HG03064 (cell line): Measurements from ENCODE around the gene FAM170B.

ENCODE experiments used
- ATAC-seq: cut with Tn5 transposase; IDR thresholded peaks from one replicate; pipeline ENCODE4 v1.9.1; 2021; ENCODE audit warnings: low read depth; ENCODE audit not compliant: unreplicated experiment

FAM170B gene

DNA sequence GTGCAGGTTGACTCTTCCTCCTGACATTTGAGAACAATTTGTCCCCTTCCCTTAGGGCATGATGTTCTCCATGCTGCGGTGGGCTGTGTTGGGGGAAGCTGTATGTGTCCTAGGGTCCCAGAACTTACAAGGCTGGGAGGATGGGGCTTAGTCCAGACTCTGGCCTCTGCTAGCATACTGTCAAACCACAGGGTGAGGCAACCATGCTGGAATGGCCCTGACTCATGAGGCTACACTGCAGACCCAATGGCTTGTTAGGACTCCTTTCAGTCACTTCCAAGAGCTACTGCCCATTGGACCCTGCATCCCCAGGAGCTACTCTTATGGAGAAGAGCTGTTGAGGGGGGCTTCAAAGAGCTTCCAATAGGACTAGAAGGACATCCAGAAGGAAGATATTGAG lies 20.1 kb upstream of the FAM170B start:
- ATAC-seq = no peak

DNA sequence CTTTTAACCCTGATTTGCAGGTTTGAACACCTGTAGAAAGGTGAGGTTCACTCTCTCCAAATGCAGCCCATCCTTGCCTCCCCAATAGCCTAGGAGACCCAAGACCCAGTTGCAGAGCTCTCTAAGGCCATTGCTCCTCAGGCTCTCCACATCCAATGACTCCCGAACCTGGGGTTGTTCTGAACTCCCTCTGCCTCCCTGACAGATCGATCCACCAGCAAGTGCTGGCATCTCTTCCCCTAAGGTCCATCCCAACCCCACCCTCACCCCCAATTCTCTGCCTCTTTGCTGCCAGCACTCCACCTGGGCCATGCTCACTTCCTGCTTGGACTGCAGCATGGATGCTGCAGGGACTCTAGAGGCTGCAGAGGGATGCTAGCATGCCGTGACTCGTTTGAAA lies 19.3 kb upstream of the FAM170B start:
- ATAC-seq = no peak

DNA sequence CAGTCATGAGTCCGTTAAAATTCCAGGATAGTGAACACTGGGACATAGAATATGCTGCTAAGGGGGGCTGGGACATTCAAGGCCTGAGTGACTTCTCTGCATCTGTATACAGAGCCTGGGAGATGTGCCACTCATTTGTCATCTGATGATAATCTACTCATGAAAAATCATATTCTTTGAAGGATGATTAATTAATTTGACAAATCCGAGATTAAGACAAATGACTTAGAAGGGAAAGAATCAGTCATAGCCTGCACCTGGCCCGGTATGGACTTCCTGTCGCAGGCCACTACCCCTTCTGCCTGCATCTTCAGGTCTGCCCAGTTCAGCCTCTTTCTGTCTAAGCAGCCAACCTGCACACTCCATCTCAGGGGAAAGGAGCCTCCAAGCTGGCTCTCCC lies 18.8 kb upstream of the FAM170B start:
- no peak for ATAC-seq

DNA sequence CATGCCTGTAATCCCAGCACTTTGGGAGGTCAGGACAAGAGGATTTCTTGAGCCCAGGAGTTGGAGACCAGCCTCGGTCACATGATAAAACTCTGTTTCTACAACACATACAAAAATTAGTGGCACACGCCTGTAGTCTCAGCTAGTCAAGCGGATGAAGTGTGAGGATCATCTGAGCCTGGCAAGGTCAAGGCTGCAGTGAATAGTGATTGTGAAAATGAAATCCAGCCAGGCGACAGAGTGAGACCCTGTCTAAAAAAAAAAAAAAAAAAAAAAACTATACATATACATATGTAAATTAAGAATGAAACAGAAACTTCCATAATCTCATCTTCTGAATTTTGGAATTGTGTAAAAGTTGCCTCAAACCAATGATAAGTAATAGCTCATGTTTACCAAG lies 18.2 kb upstream of the FAM170B start:
- ATAC-seq = no peak

DNA sequence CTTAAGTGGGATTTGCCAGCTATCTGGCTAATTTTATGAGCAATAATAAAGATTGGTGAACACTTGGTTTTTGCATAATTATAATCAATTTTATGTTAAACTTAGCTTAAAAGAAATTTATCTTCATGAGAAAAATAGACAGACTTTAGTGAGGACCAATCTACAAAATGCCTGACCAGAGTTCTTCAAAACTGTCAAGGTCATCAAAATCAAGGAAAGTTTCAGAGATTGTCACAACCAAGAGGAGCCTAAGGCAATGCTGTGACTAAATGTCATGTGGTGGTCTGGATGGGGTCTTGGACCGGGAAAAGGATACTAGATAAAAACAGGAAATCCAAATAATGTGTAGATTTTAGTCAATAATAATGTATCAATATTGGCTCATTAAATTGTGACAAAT lies 17.7 kb upstream of the FAM170B start:
- ATAC-seq = no peak

DNA sequence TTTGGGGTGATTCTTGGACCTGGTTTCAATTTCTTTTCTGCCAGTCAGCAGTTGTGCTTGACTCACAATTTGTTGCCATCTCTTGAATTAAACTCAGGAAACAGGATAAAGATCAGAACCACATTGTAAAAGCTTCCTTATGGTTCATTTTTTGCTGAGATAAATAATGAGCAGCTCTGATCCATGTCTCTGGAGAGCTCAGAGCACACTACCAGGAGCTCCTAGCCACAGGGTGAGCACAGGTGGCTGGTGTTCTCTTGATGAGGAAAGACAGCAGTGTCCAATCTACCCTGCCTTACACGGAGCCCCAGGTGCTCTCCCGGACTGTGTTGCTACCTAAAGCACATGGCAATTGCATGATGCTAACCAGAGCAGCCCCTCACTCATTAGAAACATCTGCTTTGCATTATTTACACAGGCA lies 17.2 kb upstream of the FAM170B start:
- ATAC-seq = no peak

DNA sequence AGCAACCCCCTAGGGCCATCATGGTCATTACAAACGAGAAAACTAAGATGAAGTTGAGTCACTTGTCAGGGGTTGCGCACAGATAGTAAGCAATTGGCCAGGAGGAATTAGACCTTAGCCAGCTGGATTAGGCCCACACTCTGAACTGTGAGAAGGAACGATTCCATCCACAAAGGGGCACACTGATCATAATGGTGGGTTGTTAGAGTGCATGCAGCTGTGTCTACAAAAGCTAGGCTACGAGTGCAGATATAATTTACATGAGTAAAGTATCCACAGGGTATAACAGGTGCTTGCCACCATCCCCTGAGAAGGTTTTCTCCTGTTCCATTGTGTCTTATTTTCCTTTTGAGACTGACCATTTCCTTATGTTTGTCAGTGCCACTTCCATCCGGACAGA lies 16.6 kb upstream of the FAM170B start:
- no peak for ATAC-seq

DNA sequence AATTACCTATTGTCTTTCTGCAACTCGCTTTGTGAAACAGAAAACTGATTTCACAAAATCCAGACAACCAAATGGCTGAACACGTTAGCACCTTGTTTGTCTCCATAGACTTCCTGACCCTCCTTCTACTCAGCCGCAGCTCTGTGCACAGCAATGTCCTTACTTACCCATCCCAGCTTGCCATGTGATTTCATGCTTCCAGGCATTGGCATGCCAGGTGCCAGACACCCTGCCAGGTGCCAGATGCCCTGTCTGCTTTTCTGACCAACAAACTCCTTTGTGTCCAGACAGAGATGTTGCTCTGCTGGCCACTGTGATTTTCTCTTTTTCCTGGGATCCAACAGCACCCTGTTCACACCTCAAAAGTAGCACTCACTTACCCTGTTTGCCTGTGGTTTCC lies 16.1 kb upstream of the FAM170B start:
- no peak for ATAC-seq

DNA sequence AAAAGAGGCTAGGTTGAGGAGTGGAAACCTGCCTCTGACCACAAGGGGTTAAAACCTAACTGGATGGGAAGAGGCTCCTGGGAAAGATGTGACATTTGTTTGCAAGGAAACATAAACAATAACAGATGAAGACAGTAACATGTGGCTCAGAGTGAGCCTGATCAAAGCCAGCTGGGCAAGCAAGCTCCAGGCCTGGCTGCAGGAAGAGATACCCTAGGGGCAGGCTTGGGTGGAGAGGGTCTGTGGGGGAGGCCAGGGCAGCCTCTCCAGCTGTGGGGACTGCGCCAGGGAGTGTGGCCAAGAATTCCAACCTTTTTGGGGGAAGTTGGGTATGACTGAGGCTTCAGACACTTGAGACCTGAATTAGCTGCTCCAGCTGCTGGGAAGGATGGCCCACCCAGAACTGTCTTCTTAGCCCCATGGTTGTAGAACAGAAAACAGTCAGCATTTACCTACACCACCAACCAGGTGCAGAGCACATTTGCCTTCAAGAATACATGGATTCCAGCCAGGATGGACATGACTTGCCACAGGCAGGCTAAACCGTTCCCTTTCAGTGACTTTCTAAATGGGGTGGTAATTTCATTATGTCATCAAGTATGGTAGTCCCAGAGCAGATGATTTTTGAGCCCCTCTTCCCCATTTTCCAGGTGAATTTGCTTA lies 10.4 kb upstream of the FAM170B start:
- ATAC-seq = no peak

DNA sequence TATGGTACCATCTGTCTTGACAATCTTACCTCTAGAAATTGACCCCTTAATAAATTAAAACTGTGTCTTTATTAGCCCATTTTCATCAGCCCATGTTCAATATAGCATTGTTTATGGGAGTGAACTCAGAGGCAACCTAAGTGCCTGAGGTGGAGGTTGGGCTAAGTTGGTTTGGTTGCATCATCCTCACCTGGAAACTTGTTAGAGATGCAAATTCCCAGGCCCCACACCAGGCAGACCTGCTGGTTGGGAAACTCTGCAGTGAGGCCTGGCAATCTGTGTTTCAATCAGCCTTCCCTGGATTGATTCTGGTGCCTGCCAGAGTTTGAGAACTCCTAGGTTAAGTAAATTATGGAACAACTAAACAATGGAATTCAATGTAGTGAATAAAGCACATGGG lies 9.4 kb upstream of the FAM170B start:
- no peak for ATAC-seq

DNA sequence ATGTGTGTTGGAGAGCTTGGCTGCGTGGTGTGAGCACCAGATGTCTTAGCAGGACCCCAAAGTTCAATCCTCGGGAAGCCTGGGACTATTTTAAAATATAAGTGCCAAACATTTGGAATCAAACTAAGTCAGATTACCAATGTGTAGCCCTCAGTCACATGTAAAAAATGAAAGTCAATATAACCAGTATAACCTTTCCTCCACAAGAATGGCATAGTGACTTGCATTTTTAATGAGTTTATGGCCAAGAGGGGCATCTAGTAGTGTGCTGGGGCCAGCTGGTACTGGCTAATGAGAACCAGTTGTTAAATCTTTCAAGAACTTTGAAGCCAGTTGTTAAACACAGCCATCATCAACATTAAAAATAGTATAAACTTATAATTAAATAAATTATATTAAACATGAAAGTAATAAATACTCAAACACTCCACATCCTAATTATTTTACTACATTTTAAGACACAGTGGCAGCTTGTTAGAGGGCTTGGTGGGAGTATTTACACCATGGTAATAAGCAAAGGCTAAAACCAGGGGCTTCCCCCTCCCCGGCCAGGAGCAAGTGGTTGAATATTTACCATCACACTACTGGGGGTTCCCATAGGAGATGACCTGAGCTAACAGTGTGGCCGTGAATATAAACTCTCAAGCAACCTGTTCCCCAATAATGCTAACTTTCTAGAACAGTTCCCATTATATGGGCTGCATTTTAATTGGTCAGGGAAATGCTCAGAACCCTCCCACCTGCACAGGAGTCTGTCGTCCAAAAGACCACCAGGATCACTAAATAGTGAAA lies 7.9 kb upstream of the FAM170B start:
- peak; percentile 84 for ATAC-seq

DNA sequence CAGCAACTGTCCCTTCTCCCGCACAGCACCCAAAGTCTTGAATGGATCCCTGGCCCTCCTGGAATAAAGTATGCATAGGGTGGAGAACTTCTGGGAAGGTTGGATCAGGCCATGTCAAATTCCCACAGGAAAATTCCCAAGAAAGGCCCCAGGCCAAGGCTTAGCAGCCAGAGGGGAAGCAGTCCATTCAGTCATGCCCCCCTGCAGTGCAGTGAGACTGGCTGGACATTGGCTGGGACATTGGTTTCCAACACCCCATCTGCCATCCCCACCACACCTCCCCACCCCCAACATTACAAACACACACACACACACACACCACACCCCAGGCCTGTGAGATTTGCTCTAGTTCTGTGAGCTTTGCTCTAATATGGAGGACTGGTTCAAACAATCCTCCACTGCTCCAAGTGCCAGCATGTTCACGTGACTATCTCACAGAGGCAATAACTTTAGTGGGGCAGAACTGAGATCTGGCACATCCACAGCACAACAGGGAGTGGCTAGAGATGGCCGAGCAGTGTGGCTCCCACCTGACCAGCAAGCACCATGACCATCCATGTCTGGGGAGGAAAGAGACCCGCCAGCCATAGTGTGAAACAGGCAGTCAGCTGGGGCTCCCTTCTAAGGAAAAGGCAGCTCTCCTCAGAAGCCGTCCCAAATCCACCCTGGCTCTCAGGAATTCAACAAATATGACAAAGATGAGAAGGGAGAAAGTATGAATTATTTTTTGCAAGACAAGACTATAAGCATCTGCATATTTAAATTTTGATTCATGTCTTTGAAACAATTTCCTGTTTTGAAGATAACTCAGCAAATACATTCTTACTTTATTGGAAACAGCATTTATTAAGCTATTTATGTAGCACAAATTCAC lies 6.7 kb upstream of the FAM170B start:
- no peak for ATAC-seq

DNA sequence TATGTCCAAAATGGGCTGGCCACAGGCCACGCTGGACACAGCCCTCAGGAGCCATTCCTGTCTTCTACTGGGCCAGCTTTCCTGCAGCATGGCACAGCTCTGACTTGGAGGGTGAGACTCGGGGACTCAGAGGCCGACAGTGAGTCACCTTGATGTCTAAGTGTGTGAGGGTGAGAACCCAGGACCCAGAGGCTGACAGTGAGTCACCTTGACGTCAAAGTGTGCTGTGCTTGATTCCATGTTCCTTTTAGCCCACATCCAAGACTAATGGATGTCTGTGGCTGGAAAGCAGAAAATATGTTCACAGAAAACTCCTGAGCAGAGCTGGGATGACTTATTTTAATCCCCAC lies 6.0 kb upstream of the FAM170B start:
- ATAC-seq = no peak

DNA sequence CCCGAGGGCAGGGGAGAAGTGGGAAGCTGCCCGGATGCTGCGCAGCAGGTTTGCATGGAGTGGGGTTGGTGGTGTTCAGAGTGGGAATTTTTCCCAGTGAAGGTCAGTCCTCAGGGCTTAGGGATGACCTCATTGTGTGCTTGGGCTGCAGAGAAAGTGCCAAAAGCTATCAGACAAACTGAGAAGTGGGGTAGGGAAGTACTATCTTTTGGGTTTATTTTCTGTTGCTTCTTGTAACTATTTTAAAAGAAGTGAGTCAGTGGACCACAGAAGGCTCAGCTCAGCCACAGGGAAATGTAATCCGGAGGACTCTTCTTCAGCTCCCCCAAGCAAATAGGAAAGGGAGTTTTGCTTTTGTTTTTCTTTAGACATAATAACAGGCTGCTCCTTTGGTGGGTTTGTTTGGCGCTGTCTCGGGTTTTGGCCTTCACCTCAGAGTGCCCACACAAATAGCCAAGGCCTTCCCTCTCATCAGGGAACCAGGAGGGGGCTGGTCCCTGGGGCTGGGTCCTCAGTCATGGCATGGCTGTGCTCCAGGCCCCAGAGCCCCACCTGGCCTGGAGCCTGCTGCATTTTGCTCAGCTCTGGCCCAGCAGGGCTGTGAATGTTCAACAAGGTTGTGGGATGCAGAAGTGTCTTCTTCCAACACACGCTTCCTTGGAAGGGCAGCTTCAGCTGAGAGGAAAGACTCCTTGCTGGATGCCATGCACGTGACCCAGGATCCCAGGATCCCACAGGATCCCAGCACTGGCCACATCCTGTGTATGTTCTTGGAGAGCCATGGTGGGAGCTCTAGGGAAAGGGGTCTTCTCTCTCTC lies 5.4 kb upstream of the FAM170B start:
- ATAC-seq = no peak

DNA sequence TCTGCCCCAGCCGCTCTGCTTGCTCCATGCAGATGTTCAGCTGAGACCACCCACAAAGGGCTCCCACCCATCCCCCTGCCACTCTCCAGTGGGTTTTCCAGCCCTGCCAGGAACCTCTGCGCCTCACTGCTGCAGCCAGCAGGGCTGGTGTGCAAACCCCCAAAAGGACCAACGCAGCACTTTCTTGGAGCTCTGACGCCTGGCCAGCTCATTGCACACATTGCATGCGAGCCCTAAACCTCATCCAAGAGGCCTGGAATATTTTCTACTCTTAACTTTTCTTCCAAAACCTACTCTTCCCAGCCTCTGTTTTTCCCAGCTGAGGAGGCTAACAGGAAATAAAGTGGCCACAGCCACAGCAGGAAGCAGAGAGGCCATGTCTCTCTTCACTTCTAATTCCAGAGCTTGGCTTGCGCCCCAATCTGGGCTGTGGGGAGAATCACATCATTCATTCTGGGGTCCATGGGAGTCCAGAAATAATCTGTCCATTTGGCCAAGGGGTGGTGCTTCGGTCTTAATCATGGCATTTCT lies 4.6 kb upstream of the FAM170B start:
- no peak for ATAC-seq

DNA sequence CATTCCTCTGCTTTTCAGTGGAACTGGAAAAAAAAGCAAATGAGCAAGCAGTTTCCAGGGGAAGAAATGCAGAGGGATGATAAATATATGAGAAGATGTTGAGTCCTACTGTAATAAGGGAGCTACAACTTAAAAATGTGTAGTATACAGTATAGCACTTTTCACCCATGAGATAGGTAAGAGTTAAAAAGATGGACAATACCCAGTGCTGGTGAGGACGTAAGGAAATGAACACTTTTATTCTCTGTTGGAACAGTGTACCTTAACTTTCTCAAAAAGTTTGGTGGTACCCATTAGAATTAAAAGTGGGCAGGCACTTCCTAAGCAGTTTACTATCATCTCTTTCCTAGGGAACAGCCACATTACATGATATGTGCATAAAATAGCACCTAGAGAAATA lies 2.7 kb upstream of the FAM170B start:
- ATAC-seq = no peak

DNA sequence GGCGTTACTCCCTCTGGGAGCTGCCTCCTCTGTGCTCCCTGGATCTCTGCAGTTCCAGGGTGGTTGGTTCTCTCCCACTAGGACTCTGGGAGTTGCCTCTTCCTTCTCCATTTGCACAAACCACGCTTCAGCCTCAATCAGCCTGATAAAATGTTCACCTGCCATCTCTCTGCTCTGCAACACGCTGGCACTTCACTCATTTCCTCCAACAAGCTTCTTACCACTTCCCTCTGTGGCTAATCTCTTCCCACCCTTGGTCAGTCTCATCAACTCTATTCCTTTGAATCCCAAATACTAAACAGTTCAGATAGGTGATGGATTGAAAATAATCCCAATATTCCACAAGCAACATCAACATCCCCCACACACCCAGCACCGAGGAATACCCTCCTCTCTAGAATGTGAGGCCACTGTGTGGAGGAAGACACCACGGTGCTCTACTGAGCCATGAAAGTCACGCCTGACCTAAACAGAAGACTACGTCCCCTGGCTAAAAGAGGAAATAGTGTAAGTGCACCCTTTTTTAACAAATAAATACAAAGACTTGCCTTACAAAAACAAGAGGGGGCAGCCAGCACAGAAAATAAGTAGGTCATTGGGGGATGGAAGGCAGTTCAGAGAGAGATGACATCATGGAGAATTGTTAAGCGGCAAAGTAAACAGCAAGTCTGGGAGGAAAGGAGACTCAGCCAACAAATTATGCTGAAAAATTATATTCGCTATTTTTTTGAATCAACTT lies 1.9 kb upstream of the FAM170B start:
- no peak for ATAC-seq

DNA sequence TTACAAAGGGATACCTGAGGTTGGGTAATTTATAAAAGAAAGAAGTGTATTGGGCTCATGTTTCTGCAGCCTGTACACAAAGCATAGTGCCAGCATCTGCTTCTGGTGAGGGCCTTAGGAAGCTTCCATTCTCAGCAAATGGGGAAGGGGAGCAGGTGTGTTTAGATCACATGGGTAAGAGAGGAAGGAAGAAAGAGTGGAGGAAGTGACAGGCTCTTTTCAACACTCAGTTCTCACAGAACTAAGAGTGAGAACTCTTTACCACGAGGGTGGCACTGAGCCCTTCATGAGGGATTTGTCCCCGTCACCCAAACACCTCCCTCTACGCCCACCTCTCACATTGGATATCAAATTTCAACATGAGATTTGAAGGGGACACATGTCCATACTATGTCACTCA lies 506 bp upstream of the FAM170B start:
- ATAC-seq = no peak

DNA sequence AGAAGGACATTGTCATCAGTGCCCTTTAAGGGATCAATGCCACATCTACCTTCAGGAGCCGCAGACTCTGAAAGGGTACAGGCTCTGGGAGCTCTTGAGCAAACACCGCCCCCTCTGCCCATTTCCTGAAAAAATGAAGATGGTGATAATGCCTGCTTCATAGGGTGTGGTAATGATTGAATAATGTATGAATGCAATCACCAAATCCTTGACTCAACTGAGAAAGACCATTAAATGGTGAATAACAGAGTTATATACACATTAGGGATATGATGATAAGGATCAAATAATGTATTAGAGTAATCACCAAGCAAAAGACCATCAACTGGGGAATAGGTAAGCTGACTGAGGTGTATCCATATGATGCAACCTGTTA lies 1.5 kb downstream of the FAM170B start:
- ATAC-seq = no peak
